H9 (cell line): ENCODE measurements around the gene ZNF423. TPM values are rescaled to one million over a fixed set of nuclear protein-coding genes. Genes with fewer than 3 reads are reported as not detected.

Source experiments
- DNase-seq: peaks from one replicate; pipeline ENCODE4 v3.0.0-alpha.2; 2017
- H2AFZ ChIP-seq: one replicate; pipeline ENCODE4 v1.6.1; 2013; ENCODE audit warnings: mild to moderate bottlenecking, low read length, control low read depth, moderate library complexity
- H2AK5ac ChIP-seq: 2 replicates; pipeline ENCODE4 v1.6.1; 2013; ENCODE audit warnings: low read length, control low read depth, mixed read lengths; ENCODE audit not compliant: insufficient read length
- H2BK120ac ChIP-seq: one replicate; pipeline ENCODE4 v1.6.1; 2013; ENCODE audit warnings: low read depth, mild to moderate bottlenecking, low read length, control low read depth, inconsistent platforms; ENCODE audit not compliant: poor library complexity, severe bottlenecking
- H2BK12ac ChIP-seq: 2 replicates; pipeline ENCODE4 v1.6.1; 2013; ENCODE audit warnings: low read length, control low read depth, mixed read lengths, low read depth; ENCODE audit not compliant: insufficient read length
- H2BK15ac ChIP-seq: 2 replicates; pipeline ENCODE4 v1.6.1; 2013; ENCODE audit warnings: low read depth, low read length, control low read depth
- H2BK20ac ChIP-seq: one replicate; pipeline ENCODE4 v1.6.1; 2013; ENCODE audit warnings: low read depth, mild to moderate bottlenecking, low read length, control low read depth, inconsistent platforms; ENCODE audit not compliant: poor library complexity, severe bottlenecking
- H2BK5ac ChIP-seq: 2 replicates; pipeline ENCODE4 v1.6.1; 2013; ENCODE audit warnings: low read length, control low read depth, mixed read lengths; ENCODE audit not compliant: insufficient read length
- H3K14ac ChIP-seq: 2 replicates; pipeline ENCODE4 v1.6.1; 2013; ENCODE audit warnings: low read length, control low read depth; ENCODE audit not compliant: insufficient read depth
- H3K18ac ChIP-seq: 2 replicates; pipeline ENCODE4 v1.6.1; 2013; ENCODE audit warnings: low read depth, mild to moderate bottlenecking, mixed read lengths, low read length, control low read depth; ENCODE audit not compliant: insufficient read length
- H3K23ac ChIP-seq: 2 replicates; pipeline ENCODE4 v1.6.1; 2013; ENCODE audit warnings: low read length, control low read depth, mixed read lengths, low read depth; ENCODE audit not compliant: insufficient read length
- H3K23me2 ChIP-seq: 2 replicates; pipeline ENCODE4 v1.6.1; 2013; ENCODE audit warnings: low read depth, mild to moderate bottlenecking, mixed read lengths, low read length, control low read depth; ENCODE audit not compliant: insufficient read length, poor library complexity, severe bottlenecking
- H3K27ac ChIP-seq: 2 replicates; pipeline ENCODE4 v1.5.1; 2013; ENCODE audit warnings: low read length, control low read depth, mixed read lengths, low read depth; ENCODE audit not compliant: insufficient read length
- H3K27me3 ChIP-seq: 2 replicates; pipeline ENCODE4 v1.6.1; 2013; ENCODE audit warnings: low read length, control low read depth, inconsistent platforms; ENCODE audit not compliant: insufficient read depth
- H3K4ac ChIP-seq: 2 replicates; pipeline ENCODE4 v1.6.1; 2013; ENCODE audit warnings: low read depth, mild to moderate bottlenecking, control low read depth, inconsistent platforms, low read length, moderate library complexity
- H3K4me1 ChIP-seq: 2 replicates; pipeline ENCODE4 v1.6.1; 2013; ENCODE audit warnings: low read length, control low read depth, inconsistent platforms; ENCODE audit not compliant: insufficient read depth
- H3K4me2 ChIP-seq: 2 replicates; pipeline ENCODE4 v1.6.1; 2013; ENCODE audit warnings: low read length, control low read depth, mixed read lengths; ENCODE audit not compliant: insufficient read length, insufficient read depth
- H3K56ac ChIP-seq: 2 replicates; pipeline ENCODE4 v1.6.1; 2013; ENCODE audit warnings: low read depth, mild to moderate bottlenecking, mixed read lengths, low read length, control low read depth; ENCODE audit not compliant: insufficient read length
- H3K79me1 ChIP-seq: 2 replicates; pipeline ENCODE4 v1.6.1; 2013; ENCODE audit warnings: low read depth, mild to moderate bottlenecking, moderate library complexity, low read length, control low read depth, inconsistent platforms; ENCODE audit not compliant: insufficient read depth, poor library complexity, severe bottlenecking
- H3K79me2 ChIP-seq: 2 replicates; pipeline ENCODE4 v1.6.1; 2013; ENCODE audit warnings: low read length, control low read depth, inconsistent platforms; ENCODE audit not compliant: insufficient read depth
- H3K9ac ChIP-seq: 2 replicates; pipeline ENCODE4 v1.6.1; 2013; ENCODE audit warnings: low read length, control low read depth, mixed read lengths; ENCODE audit not compliant: insufficient read length; ENCODE audit errors: extremely low read depth
- H3K9me3 ChIP-seq: one replicate; pipeline ENCODE4 v1.6.1; 2013; ENCODE audit warnings: low read depth, low read length, inconsistent platforms; ENCODE audit not compliant: control insufficient read depth
- H3T11ph ChIP-seq: one replicate; pipeline ENCODE4 v1.6.1; 2013; ENCODE audit warnings: mild to moderate bottlenecking, low read length, control low read depth, inconsistent platforms
- H4K20me1 ChIP-seq: one replicate; pipeline ENCODE4 v1.6.1; 2013; ENCODE audit not compliant: control insufficient read depth, insufficient read length, insufficient read depth
- H4K5ac ChIP-seq: 2 replicates; pipeline ENCODE4 v1.6.1; 2013; ENCODE audit warnings: low read depth, mild to moderate bottlenecking, mixed read lengths, low read length, control low read depth; ENCODE audit not compliant: insufficient read length
- H4K8ac ChIP-seq: replicated peaks from 2 replicates; pipeline ENCODE4 v1.6.1; 2013; ENCODE audit warnings: low read length, control low read depth, mixed read lengths, low read depth; ENCODE audit not compliant: insufficient read length
- H4K91ac ChIP-seq: 2 replicates; pipeline ENCODE4 v1.6.1; 2013; ENCODE audit warnings: low read depth, mild to moderate bottlenecking, moderate library complexity, mixed read lengths, low read length, control low read depth; ENCODE audit not compliant: insufficient read length
- H3K27ac Mint-ChIP-seq, 3 experiments: 2 replicates in 2 of 3; 3 replicates in 1 of 3; pipeline ENCODE4 v1.8.0; 2020 to 2021; ENCODE audit warnings: mixed read lengths in 3 of 3, mild to moderate bottlenecking in 1 of 3, moderate library complexity in 1 of 3
- H3K27me3 Mint-ChIP-seq: 2 replicates; pipeline ENCODE4 v1.8.0; 2021; ENCODE audit warnings: low read depth, mild to moderate bottlenecking, moderate library complexity, mixed read lengths
- H3K36me3 Mint-ChIP-seq, 3 experiments: 2 replicates in 2 of 3; 3 replicates in 1 of 3; pipeline ENCODE4 v1.8.0; 2020 to 2021; ENCODE audit warnings: low read depth in 3 of 3, mixed read lengths in 3 of 3; ENCODE audit not compliant: insufficient read depth in 1 of 3
- H3K4me1 Mint-ChIP-seq, 2 experiments: 2 replicates each; pipeline ENCODE4 v1.8.0; 2020; ENCODE audit warnings: mixed read lengths in 2 of 2
- H3K4me3 Mint-ChIP-seq, 2 experiments: 2 replicates in 1 of 2; 3 replicates in 1 of 2; pipeline ENCODE4 v1.8.0; 2020 to 2021; ENCODE audit warnings: mild to moderate bottlenecking in 2 of 2, mixed read lengths in 2 of 2, moderate library complexity in 1 of 2
- H3K9me3 Mint-ChIP-seq, 2 experiments: 2 replicates in 1 of 2; 3 replicates in 1 of 2; pipeline ENCODE4 v1.8.0; 2020; ENCODE audit warnings: mild to moderate bottlenecking in 2 of 2, mixed read lengths in 2 of 2, moderate library complexity in 1 of 2
- WGBS: extraction: QIAGEN DNeasy Blood & Tissue Kit; methylation state at CpG from one replicate; pipeline ENCODE4 v1.1.7; 2013; ENCODE audit warnings: missing lambda C conversion rate, low lambda C conversion rate, mixed read lengths; ENCODE audit not compliant: insufficient read length; ENCODE audit errors: extremely low coverage; 5-methylcytosine and 5-hydroxymethylcytosine counted together
- total RNA-seq: library from RNA; stranded (reverse); gene quantifications from 2 replicates; pipeline ENCODE4 v1.2.1, GENCODE V29; 2021
- TF ChIP-seq, protein P1 (sequence below): fragments of 200-600 bp; sonication (generic); conservative IDR thresholded peaks from 3 replicates; pipeline ENCODE4 v1.8.0; 2021; ENCODE audit warnings: antibody characterized with exemption, mild to moderate bottlenecking

The ZNF423 gene
- total RNA-seq, 1 experiment from 2014 or later, result 51.5 TPM

DNA sequence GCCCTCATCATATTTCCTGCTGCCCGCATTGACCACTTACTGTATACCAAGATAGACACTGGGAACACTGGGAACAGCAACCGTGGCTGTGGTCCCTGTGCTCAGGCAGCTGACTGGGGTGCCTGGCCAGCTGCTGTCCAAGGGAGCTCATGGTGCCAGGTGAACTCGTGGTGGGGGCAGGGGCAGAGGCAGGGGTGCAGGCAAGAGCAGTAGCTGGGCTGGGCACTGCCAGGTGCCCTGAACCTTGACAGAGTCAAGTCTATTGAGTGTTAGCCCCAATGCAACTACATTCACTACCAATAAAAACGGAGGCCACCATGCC lies 279.8 kb downstream of the ZNF423 start:
- no peak overlapping the region for H3T11ph ChIP-seq
- no peak overlapping the region for H4K5ac ChIP-seq
- no peak overlapping the region for H4K8ac ChIP-seq
- peaks cover 0 to 3% of the 10 kb centered on the region in 2 experiments; a peak in 2 of 5 replicates for H3K9me3 Mint-ChIP-seq
- no peak overlapping the region for H2BK12ac ChIP-seq
- no peak overlapping the region for H2BK120ac ChIP-seq
- no peak overlapping the region for H3K18ac ChIP-seq
- H2BK20ac ChIP-seq, result no peak overlapping the region
- H2BK5ac ChIP-seq, result no peak overlapping the region
- no peak overlapping the region for H3K4ac ChIP-seq
- H3K36me3 Mint-ChIP-seq, result peaks cover 5 to 12% (median 8%) of the 10 kb centered on the region in 3 experiments
- TF ChIP-seq, protein P1, sequence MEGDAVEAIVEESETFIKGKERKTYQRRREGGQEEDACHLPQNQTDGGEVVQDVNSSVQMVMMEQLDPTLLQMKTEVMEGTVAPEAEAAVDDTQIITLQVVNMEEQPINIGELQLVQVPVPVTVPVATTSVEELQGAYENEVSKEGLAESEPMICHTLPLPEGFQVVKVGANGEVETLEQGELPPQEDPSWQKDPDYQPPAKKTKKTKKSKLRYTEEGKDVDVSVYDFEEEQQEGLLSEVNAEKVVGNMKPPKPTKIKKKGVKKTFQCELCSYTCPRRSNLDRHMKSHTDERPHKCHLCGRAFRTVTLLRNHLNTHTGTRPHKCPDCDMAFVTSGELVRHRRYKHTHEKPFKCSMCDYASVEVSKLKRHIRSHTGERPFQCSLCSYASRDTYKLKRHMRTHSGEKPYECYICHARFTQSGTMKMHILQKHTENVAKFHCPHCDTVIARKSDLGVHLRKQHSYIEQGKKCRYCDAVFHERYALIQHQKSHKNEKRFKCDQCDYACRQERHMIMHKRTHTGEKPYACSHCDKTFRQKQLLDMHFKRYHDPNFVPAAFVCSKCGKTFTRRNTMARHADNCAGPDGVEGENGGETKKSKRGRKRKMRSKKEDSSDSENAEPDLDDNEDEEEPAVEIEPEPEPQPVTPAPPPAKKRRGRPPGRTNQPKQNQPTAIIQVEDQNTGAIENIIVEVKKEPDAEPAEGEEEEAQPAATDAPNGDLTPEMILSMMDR, result no peak
- no peak overlapping the region for H2BK15ac ChIP-seq
- no peak overlapping the region; a peak in 1 of 5 replicates for H3K4me3 Mint-ChIP-seq
- no CpG with 5 or more reads among the region's 4 CpGs for WGBS
- peaks cover 3% of the 10 kb centered on the region; the same call in 1 of the 2 replicates for H3K4me1 ChIP-seq
- no peak overlapping the region for H4K91ac ChIP-seq
- H3K23ac ChIP-seq, result no peak overlapping the region
- no peaks in the 10 kb centered on the region for H3K9me3 ChIP-seq
- no peak overlapping the region for H3K4me2 ChIP-seq
- H2AK5ac ChIP-seq, result no peak overlapping the region
- no peaks in the 10 kb centered on the region for H4K20me1 ChIP-seq
- H3K23me2 ChIP-seq, result no peaks in the 10 kb centered on the region
- no peaks in the 10 kb centered on the region for H3K79me2 ChIP-seq
- no peak for DNase-seq
- H3K79me1 ChIP-seq, result no peaks in the 10 kb centered on the region
- no peaks in the 10 kb centered on the region for H3K27me3 Mint-ChIP-seq
- no peaks in the 10 kb centered on the region for H3K27me3 ChIP-seq
- H2AFZ ChIP-seq, result no peak overlapping the region
- H3K27ac ChIP-seq, result no peak overlapping the region
- no peak overlapping the region for H3K56ac ChIP-seq
- H3K9ac ChIP-seq, result no peak overlapping the region
- H3K4me1 Mint-ChIP-seq, result peaks cover 24 to 36% of the 10 kb centered on the region in 2 experiments
- peak overlapping the region in 2 of 3 experiments; percentile 13 to 68; a peak in 1 of 7 replicates for H3K27ac Mint-ChIP-seq
- no peak overlapping the region for H3K14ac ChIP-seq
